HG03558 (cell line): Measurements from ENCODE around the gene BCL2L14.

Experiments
- ATAC-seq: cut with Tn5 transposase; IDR thresholded peaks from one replicate; pipeline ENCODE4 v1.9.1; 2021; ENCODE audit warnings: moderate number of reproducible peaks; ENCODE audit not compliant: unreplicated experiment; ENCODE audit errors: extremely low read depth

BCL2L14 gene, protein sequence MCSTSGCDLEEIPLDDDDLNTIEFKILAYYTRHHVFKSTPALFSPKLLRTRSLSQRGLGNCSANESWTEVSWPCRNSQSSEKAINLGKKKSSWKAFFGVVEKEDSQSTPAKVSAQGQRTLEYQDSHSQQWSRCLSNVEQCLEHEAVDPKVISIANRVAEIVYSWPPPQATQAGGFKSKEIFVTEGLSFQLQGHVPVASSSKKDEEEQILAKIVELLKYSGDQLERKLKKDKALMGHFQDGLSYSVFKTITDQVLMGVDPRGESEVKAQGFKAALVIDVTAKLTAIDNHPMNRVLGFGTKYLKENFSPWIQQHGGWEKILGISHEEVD

GRCh38 chr12:12070674-12071656, at the start of gene BCL2L14:
Gene BCL2L14 (plus strand): TSS chr12:12070939. CDS start chr12:12079306, 8,367 bp downstream.
- no peak for ATAC-seq

DNA sequence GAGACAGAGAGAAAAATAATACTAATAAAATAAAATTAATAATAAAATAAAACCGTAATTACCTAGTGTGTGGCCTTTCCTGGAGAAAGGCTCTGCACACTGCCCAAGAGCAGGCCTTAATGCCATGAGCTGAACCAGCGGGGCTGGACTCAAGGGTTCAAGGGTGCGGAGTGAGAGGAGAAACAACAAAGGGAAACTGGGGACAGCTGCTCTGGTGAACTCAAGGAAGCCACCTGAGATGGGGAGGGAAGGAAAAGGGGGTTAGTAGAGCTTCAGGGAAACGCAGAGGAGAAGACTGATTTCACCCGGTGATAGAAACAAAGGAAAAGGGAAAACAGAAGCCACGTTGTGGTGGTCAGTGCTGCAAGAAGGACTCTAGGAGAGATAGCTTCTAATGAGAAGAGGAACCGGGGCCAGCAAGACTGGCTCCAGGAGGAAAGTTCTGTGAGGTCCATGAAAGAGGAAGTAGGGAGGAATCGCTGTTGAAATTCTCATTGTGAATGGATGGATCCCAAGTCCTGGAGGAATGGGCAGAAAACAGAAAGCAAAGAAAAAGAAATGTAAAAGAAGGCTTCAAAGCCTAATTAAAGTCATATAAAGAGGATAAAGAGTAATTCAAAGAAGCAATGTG, 48.3 kb upstream of the BCL2L14 start:
- ATAC-seq: no peak

DNA sequence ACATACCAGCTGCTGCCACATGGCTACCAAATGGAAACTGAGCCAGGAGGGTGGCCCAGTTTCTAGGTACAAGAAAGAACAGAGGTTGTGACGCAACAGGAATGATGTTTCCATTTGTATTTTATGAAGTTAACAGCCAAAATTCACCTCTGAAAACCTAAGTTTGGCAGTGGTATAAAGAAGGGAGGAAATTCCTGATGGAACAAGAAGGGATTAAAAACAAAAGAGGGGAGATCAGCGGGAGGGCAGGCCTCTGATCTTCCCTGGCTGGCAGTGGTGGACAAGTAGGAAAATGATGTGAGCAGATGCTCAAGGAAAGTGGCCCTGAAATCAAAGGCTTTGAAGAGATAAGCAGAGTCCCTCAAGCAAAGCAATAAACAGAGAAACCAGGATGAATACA, 47.3 kb upstream of the BCL2L14 start:
- no peak for ATAC-seq

DNA sequence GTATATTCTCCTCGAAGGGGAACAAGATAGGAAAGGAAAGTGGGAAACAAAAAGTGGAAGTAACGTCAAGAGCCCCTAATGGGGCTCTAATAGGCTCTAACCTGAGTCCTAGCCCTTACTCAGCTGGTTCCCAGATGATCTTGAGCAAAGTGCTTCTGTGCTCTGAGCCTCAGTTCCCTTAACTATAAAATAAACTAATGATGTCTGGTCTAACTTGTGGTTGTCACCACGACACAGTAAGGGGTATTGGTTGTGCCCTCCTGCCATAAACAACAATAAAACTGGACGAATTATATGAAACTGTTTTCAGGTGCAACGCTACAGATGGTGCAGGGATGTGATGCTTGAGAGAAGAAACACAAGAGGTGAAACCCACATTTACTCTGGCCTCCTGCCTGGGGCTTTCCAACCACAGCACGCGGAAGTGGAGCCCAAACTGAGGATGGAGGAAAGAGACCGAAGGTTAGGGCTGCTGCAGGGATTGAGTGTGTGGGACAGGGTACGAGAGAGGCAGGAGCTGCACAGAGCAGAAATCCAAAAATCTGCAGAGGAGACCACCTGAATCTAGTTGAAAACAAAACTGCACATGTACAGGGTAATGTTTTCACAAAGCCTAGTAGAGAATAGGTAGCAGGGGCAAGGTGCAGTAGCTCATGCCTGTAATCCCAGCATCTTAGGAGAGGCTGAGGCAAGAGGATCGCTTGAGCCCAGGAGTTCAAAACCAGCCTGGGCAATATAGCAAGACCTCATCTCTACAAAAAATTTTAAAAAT, 45.6 kb upstream of the BCL2L14 start:
- peak; percentile 87 for ATAC-seq

- ATAC-seq: no peak
Measured at GRCh38 chr12:12025799-12026386, 44.8 kb upstream of the BCL2L14 start.

DNA sequence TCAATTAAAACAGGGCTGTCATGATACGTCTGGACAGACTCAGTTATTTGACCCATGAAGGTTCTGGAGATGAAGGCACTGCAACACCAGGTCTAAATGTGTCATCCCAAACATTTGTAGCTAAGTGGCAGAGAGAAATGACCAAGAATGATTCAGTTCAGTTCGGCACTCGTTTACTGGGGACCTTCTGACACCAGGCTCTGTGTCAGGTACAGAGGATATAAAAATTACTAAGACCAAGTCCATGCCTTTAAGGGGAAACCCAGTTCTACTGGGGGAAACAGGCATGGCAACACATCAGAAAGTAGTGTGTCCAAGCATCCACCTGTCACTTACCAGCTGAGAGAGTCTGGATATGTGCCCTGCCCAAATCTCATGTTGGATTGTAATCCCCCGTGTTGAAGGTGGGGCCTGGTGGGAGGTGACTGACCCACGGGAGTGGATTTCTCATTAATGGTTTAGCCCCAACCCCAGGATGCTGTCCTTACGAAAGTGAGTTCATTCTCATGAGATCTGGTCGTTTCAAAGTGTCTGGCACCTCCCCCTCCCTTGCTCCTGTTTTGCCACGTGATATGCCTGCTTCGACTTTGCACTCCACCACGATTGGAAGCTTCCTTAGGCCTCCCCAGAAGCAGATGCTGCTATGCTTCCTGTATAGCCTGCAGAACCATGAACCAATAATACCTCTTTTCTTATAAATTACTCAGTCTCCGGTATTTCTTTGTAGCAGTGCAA, 41.9 kb upstream of the BCL2L14 start:
- ATAC-seq: no peak

DNA sequence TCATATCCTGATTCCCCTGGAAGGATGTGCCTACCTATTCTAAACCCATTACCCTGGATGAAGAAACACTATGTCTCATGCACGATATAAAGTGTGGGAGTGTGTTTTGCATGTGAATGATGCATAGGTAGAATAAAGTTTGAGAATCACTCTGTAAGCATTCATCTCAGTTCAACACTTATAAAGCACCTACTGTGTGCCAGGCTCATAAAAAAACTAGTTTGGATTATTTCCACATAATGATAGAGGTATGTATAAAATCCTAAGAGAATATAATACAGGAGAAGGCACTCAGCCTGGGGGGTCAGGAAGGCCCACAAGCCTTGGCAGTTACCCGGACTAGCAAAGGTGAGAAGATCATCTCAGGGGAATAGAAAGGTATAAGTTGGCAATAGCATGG, 41.1 kb upstream of the BCL2L14 start:
- ATAC-seq: no peak

- ATAC-seq: no peak
Measured at GRCh38 chr12:12032260-12032791, 38.4 kb upstream of the BCL2L14 start.

DNA sequence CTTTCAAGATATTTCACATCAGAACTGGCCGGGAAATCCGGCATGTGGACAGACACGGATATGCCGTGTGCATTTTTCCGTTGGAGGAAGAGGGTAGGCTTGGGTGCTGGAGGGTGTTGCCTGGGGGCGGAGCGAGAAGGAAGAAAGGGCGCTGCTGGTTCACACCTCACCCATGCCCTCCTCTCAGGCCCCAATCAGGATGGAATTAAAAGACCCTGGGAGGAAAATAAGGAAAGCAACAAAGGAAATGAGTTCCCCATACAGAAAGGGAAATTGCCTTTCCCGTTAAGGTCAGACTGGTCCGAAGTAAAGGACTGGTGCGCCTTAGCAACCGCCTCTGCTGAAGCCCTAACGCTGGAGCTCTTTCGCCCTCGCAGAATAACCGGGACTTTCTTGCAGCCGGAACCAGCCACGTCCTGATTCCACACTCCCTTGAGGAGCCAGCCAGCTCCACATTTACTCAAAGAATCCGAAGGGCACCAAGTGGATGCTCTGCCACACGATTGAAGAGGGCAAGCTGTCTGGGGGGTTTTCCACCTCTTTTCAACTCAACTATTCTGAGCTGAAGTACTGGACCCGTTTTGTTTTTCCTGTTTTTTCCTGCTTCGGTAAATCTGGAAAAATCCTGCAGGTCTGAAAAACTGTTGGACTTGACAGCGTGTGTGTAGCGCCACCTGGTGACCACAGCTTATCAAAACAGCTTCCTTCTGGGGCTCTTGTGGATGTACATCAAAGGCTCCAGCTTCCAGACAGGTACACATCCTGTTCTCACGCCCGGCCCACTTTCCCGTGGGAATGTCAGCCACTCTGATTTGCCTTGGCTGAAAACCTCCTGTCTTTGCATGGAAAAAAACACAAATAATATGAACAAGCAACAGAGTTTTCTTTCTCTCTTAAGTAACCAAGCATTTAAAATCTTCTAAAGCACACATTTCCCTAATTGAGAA, 37.6 kb upstream of the BCL2L14 start:
- no peak for ATAC-seq

- ATAC-seq: no peak
Measured at GRCh38 chr12:12033824-12034223, 36.9 kb upstream of the BCL2L14 start.

DNA sequence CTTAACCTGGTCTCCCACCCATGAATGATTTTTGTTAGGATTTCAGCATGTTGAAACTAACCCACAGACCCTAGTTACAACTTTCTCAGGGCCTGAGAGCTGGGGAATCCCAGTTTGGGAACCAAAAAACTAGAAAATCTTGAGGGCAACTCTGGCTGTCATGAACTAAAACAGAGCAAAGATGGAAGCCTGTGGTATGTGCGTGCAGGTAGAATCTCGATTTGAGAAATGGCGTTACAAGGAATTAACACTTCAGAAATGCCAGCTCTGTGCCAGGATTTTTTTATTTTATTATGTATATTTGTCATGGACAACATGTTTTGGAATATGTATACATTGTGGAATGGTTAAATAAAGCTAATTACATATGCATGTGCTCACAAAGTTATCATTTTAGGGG, 36.4 kb upstream of the BCL2L14 start:
- ATAC-seq: no peak

- no peak for ATAC-seq
Measured at GRCh38 chr12:12035229-12035628, 35.5 kb upstream of the BCL2L14 start.

DNA sequence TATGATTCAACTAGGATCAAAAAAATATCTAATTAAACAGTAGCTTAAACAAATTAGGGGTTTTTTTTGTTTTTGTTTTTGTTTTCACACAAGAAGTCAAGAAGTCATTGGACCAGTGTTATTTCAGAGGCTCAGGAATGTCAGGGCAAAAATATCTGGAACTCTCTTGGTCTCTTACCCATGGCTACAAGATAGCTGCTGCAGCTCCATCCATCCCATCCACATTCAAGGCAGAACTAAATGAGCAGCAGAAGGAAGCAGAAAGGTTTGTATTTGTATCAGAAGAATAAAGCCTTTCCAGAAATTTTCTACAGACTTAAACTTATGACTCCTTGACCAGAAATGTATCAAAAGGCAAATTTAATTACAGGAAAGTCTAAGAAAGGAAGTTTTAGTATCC, 33.8 kb upstream of the BCL2L14 start:
- ATAC-seq: no peak

DNA sequence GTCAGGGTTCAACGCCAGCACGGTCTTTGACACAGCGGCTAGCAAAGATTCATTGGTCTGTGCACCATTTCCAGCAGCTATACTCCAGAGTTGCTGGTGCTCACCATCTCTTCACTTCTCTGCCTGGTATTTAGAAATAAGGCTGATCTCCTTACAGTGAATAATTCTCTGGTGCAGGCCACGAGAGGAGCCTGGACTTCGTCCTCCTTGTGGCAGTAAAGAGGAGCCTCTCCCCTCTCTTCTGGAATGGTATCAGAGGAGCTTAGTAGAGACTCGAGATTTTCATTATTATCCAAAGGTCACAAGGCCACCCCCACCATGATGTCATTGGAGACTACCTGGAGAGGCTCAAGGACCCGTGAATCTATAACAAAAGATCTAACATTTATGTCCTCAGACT, 30.8 kb upstream of the BCL2L14 start:
- no peak for ATAC-seq

GRCh38 chr12:12046401-12046800, 24.3 kb upstream of the BCL2L14 start:
- no peak for ATAC-seq

DNA sequence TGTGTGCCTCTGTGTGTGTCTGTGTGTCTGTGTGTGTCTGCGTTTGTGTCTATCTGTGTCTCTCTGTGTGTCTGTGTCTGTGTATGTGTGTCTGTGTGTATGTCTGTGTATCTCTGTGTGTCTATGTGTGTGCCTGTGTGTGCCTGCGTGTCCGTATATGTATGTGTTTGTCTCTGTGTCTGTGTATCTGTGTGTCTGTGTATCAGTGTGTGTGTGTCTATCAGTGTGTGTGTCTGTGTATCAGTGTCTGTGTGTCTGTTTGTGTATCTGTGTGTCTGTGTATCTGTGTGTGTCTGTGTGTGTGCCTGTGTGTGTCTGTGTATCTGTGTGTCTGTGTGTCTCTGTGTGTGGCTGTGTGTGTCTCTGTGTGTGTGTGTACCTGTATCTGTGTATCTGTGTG, 23.1 kb upstream of the BCL2L14 start:
- ATAC-seq: no peak

DNA sequence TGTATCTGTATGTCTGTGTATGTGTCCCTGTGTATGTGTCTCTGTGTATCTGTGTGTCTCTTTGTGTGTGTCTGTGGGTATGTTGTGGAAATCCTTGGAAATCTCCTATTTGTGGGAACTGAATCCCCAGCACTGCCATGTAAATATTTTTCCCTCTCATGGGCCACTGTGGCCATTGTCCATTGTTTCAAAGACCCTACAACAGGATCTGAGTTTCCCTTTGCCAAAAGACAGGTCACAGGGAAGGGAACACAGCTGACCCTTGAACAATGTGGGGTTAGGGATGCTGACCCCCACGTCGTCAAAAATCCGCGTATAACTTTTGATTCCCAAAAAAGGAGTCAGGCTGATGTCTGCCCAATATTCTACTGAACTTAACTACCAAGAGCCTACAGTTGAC, 22.5 kb upstream of the BCL2L14 start:
- ATAC-seq: no peak

GRCh38 chr12:12048714-12049113, 22.0 kb upstream of the BCL2L14 start:
- ATAC-seq: no peak
